ENCODE data around the gene FLRT1. TPM values are rescaled to one million over a fixed set of nuclear protein-coding genes. Genes with fewer than 3 reads are reported as not detected.

Gene FLRT1
- total RNA-seq, 1 experiment from 2014 or later: 0.31 TPM

- Histone ChIP-seq H3K79me2 (ENCODE audit: insufficient read depth, low read length) (no peaks in the 10 kb centered on the region), H3K27me3 (ENCODE audit: insufficient read depth, low read length) (peaks cover 8% of the 10 kb centered on the region; the same call in 1 of the 2 replicates), H2BK20ac (ENCODE audit: low read depth, low read length, poor library complexity, severe bottlenecking) (no peak overlapping the region), H3K56ac (ENCODE audit: insufficient read length, low read depth, low read length) (no peak overlapping the region), H3K23ac (ENCODE audit: insufficient read length, low read depth, low read length) (no peak overlapping the region), H2BK120ac (ENCODE audit: low read depth, low read length, poor library complexity, severe bottlenecking) (no peak overlapping the region), H3K4me2 (ENCODE audit: insufficient read depth, insufficient read length, low read length) (no peak overlapping the region), H3K4me1 (ENCODE audit: insufficient read depth, low read length) (no peaks in the 10 kb centered on the region), H3K9me3 (ENCODE audit: control insufficient read depth, low read depth, low read length) (no peaks in the 10 kb centered on the region), H4K91ac (ENCODE audit: insufficient read length, low read depth, low read length) (no peak overlapping the region), H3K27ac (ENCODE audit: insufficient read length, low read depth, low read length) (no peak overlapping the region), H3K18ac (ENCODE audit: insufficient read length, low read depth, low read length) (no peak overlapping the region), H2AFZ (ENCODE audit: low read length) (no peak overlapping the region), H2BK15ac (ENCODE audit: low read depth, low read length) (no peak overlapping the region), H3K79me1 (ENCODE audit: insufficient read depth, low read depth, low read length, poor library complexity, severe bottlenecking) (no peaks in the 10 kb centered on the region), H3K14ac (ENCODE audit: insufficient read depth, low read length) (no peak overlapping the region), H3K23me2 (ENCODE audit: insufficient read length, low read depth, low read length, poor library complexity, severe bottlenecking) (no peaks in the 10 kb centered on the region), H2BK12ac (ENCODE audit: insufficient read length, low read depth, low read length) (no peak overlapping the region), H3K4ac (ENCODE audit: low read depth, low read length) (no peak overlapping the region), H3T11ph (ENCODE audit: low read length) (no peak overlapping the region), H4K5ac (ENCODE audit: insufficient read length, low read depth, low read length) (no peak overlapping the region), H4K8ac (replicated peaks; ENCODE audit: insufficient read length, low read depth, low read length) (no peak overlapping the region), H3K9ac (ENCODE audit: extremely low read depth, insufficient read length, low read length) (no peak overlapping the region), H4K20me1 (ENCODE audit: control insufficient read depth, insufficient read depth, insufficient read length) (peaks cover 5% of the 10 kb centered on the region), H2AK5ac (ENCODE audit: insufficient read length, low read length) (no peak overlapping the region), H2BK5ac (ENCODE audit: insufficient read length, low read length) (no peak overlapping the region)
- Mint-ChIP-seq H3K27me3 (ENCODE audit: low read depth) (peaks cover 88% of the 10 kb centered on the region), H3K4me1 (peaks cover 4 to 13% of the 10 kb centered on the region in 2 experiments; a peak in 2 of 4 replicates), H3K9me3 (no peaks in the 10 kb centered on the region; a peak in 1 of 5 replicates), H3K4me3 (no peak overlapping the region), H3K36me3 (ENCODE audit: insufficient read depth in 1 of 3, low read depth in 3 of 3) (no peaks in the 10 kb centered on the region), H3K27ac (no peak overlapping the region)
- no CpG with 5 or more reads among the region's 12 CpGs for WGBS (ENCODE audit: extremely low coverage, insufficient read length, low lambda C conversion rate)
- TF ChIP-seq CTCF (conservative IDR thresholded peaks at IDR 0.05): no peak
- DNase-seq: no peak
Observed at GRCh38 chr11:64077607-64078006, 41.9 kb downstream of the FLRT1 start.

Data from H9 (cell line).